B cell (primary cell): ENCODE data around the gene HINFP. TPM values are rescaled to one million over a fixed set of nuclear protein-coding genes. Genes with fewer than 3 reads are reported as not detected.

ENCODE experiments used
- ATAC-seq: fragments of 200-7000 bp; cut with Tn5 transposase; one replicate; pipeline ENCODE4 v1.10.0; 2021; ENCODE audit warnings: low read depth, mild to moderate bottlenecking, moderate number of reproducible peaks, moderate library complexity
- CTCF ChIA-PET: fragments of 350-600 bp; sonication (Branson Sonifier 250); formaldehyde crosslinking; loops from one replicate; lab custom pipeline; 2021; ENCODE audit warnings: antibody characterized with exemption, inconsistent platforms; lab: Charles Lee
- POLR2A ChIA-PET: fragments of 350-600 bp; sonication (Branson Sonifier 250); formaldehyde crosslinking; loops from one replicate; lab custom pipeline; 2021; ENCODE audit warnings: antibody characterized with exemption; lab: Charles Lee
- DNase-seq: peaks from one replicate; pipeline ENCODE4 v3.0.0; 2013
- H2AFZ ChIP-seq: 2 replicates; pipeline ENCODE4 v1.6.1; 2012; ENCODE audit warnings: mild to moderate bottlenecking, low read depth, low read length; ENCODE audit not compliant: insufficient read depth, poor library complexity, severe bottlenecking
- H3K27ac ChIP-seq, 2 donors: 1 replicate in 1 of 2; 2 replicates in 1 of 2; pipeline ENCODE4 v1.5.1; 2012 to 2013; ENCODE audit warnings: low read length in 2 of 2, mild to moderate bottlenecking in 2 of 2, moderate library complexity in 1 of 2
- H3K27me3 ChIP-seq, 4 experiments: fragments of 200-600 bp in 1 of 4; sonication (generic) in 1 of 4; replicated peaks in 1 of 4; 1 replicate in 2 of 4; 2 replicates in 2 of 4; pipeline versions ENCODE4 v1.6.1 to v1.7.0; 2013 to 2016; ENCODE audit warnings: low read length in 3 of 4, mild to moderate bottlenecking in 2 of 4, mixed read lengths in 1 of 4, moderate library complexity in 1 of 4; ENCODE audit not compliant: insufficient read depth in 4 of 4, control insufficient read depth in 3 of 4; ENCODE audit errors: control extremely low read depth in 1 of 4
- H3K36me3 ChIP-seq, 2 experiments: replicated peaks in 1 of 2; 1 replicate in 1 of 2; 2 replicates in 1 of 2; pipeline versions ENCODE4 v1.6.1 to v1.7.1; 2013; ENCODE audit warnings: low read length in 1 of 2; ENCODE audit not compliant: insufficient read depth in 2 of 2, control insufficient read depth in 1 of 2; ENCODE audit errors: control extremely low read depth in 1 of 2, extremely low read depth in 1 of 2
- H3K4me1 ChIP-seq, 2 donors: fragments of 200-600 bp in 1 of 2; sonication (generic) in 1 of 2; 1 replicate in 1 of 2; 2 replicates in 1 of 2; pipeline versions ENCODE4 v1.5.1 to v1.6.1; 2013 to 2017; ENCODE audit warnings: low read length in 2 of 2; ENCODE audit not compliant: control insufficient read depth in 2 of 2, insufficient read depth in 2 of 2
- H3K4me2 ChIP-seq: replicated peaks from 2 replicates; pipeline ENCODE3; 2012; ENCODE audit warnings: mild to moderate bottlenecking, low read depth, low read length; ENCODE audit not compliant: poor library complexity, severe bottlenecking
- H3K4me3 ChIP-seq, 5 experiments: fragments of 200-600 bp in 1 of 5; sonication (generic) in 1 of 5; 1 replicate in 3 of 5; 2 replicates in 2 of 5; pipeline versions ENCODE4 v1.5.1 to v1.7.0; 2011 to 2016; ENCODE audit warnings: low read length in 4 of 5, mild to moderate bottlenecking in 4 of 5, low read depth in 2 of 5, control low read depth in 1 of 5, moderate library complexity in 1 of 5; ENCODE audit not compliant: insufficient read depth in 1 of 5; ENCODE audit errors: control extremely low read depth in 1 of 5, extremely low read depth in 1 of 5
- H3K79me2 ChIP-seq: fragments of 200-600 bp; sonication (generic); one replicate; pipeline ENCODE4 v1.6.0; 2016; ENCODE audit warnings: low read length; ENCODE audit not compliant: control insufficient read depth, insufficient read depth
- H3K9ac ChIP-seq: fragments of 200-600 bp; sonication (generic); 2 replicates; pipeline ENCODE4 v1.6.1; 2017; ENCODE audit warnings: mild to moderate bottlenecking, low read length, moderate library complexity
- H3K9me3 ChIP-seq, 3 donors: one replicate each; pipeline versions ENCODE4 v1.6.1 to v1.7.1; 2013; ENCODE audit warnings: low read length in 2 of 3; ENCODE audit not compliant: control insufficient read depth in 2 of 3, insufficient read depth in 1 of 3; ENCODE audit errors: control extremely low read depth in 1 of 3
- H4K20me1 ChIP-seq: 2 replicates; pipeline ENCODE4 v1.6.0; 2012; ENCODE audit warnings: mild to moderate bottlenecking, low read length; ENCODE audit not compliant: insufficient read depth, control insufficient read depth, poor library complexity, severe bottlenecking
- H3K27ac Mint-ChIP-seq: one replicate; pipeline ENCODE4 v1.8.0; 2021; ENCODE audit warnings: mixed read lengths
- H3K27me3 Mint-ChIP-seq: one replicate; pipeline ENCODE4 v1.8.0; 2021; ENCODE audit warnings: mixed read lengths
- H3K4me1 Mint-ChIP-seq: one replicate; pipeline ENCODE4 v1.8.0; 2021; ENCODE audit warnings: mixed read lengths
- H3K4me3 Mint-ChIP-seq: one replicate; pipeline ENCODE4 v1.8.0; 2021; ENCODE audit warnings: mixed read lengths
- H3K9me3 Mint-ChIP-seq: one replicate; pipeline ENCODE4 v1.8.0; 2022; ENCODE audit warnings: mixed read lengths; ENCODE audit not compliant: insufficient read depth
- EZH2 ChIP-seq: IDR thresholded peaks from 2 replicates; pipeline ENCODE4 v1.6.1; 2012; ENCODE audit warnings: borderline replicate concordance, low read depth, mild to moderate bottlenecking, moderate library complexity, low read length; ENCODE audit not compliant: insufficient read depth, poor library complexity, severe bottlenecking
- WGBS: methylation state at CpG from one replicate; pipeline ENCODE4 v1.1.5; 2013; ENCODE audit warnings: missing lambda C conversion rate; ENCODE audit not compliant: insufficient coverage; 5-methylcytosine and 5-hydroxymethylcytosine counted together
- intact Hi-C: fragments of 100-400 bp; cut with micrococcal nuclease; formaldehyde crosslinking; loops from one replicate; pipeline ENCODE4 v1.10.0; 2022
- polyA plus RNA-seq: library from polyadenylated mRNA; depleted of rRNA; stranded (reverse); fragments of >200 nt; gene quantifications from 2 replicates; pipeline ENCODE4 v1.2.3, GENCODE V29; 2012
- total RNA-seq, 2 donors: library from RNA; stranded (reverse); fragments of 120-200 nt in 1 of 2; gene quantifications; 1 replicate in 1 of 2; 2 replicates in 1 of 2; pipeline versions ENCODE4 v1.2.3 to v1.2.4, GENCODE V29; 2013 to 2022
- TF ChIP-seq, protein P1 (sequence below): fragments of 200-600 bp; IDR thresholded peaks from one replicate; pipeline ENCODE4 v1.8.0; 2022; ENCODE audit warnings: antibody characterized with exemption, mild to moderate bottlenecking

HINFP gene
- total and polyA plus RNA-seq, 2 donors (not counting 1 experiment from before 2014, with no cell fraction given) = 60.6 to 78.7 TPM

DNA sequence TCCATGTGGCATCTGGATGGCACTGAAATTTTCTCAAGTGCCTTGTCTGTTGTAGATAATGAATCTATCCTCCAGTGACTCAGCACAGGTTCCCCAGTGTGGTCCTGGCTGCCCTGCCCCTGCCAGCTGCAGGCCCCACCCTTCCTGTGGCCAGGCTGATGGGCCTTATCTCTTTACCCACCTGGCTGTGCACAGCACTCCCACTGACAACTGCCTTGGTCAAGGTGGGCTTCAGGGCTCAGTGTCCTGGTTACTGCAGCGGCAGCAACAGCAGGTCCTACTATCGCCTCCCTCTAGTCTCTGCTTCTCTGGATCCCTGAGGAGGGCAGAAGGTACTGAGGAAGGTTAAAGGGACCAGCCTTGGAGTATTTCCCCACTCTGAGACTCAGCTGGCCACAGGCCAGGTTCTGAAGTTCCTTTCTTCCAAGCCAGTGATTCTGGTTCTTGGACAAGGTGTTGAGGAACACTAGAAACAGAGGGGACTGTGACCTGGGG, 33.6 kb upstream of the HINFP start:
- POLR2A ChIA-PET = interaction anchor here (0.9 to 1.1 kb wide), 2 partner anchors 20 to 34 kb away, joined by 8 to 9 read pairs; partner anchors contain the start of genes HINFP and VPS11
- Mint-ChIP-seq H3K27ac (no peak overlapping the region), H3K9me3 (no peaks in the 10 kb centered on the region), H3K4me3 (no peak overlapping the region), H3K27me3 (no peaks in the 10 kb centered on the region), H3K4me1 (peaks cover 27% of the 10 kb centered on the region)
- Histone ChIP-seq H3K4me3 (no peak overlapping the region), H3K4me1 (peaks cover 12 to 27% of the 10 kb centered on the region in 2 donors), H2AFZ (no peak overlapping the region), H3K4me2 (no peak overlapping the region), H3K9me3 (no peaks in the 10 kb centered on the region), H4K20me1 (no peaks in the 10 kb centered on the region), H3K27ac (no peak overlapping the region), H3K79me2 (peaks cover 35% of the 10 kb centered on the region), H3K27me3 (no peaks in the 10 kb centered on the region), H3K36me3 (peaks cover 0 to 3% of the 10 kb centered on the region in 2 experiments), H3K9ac (no peak overlapping the region)
- ATAC-seq = no peak
- WGBS = 73% methylated on average over 2 of the region's 2 CpGs
- CTCF ChIA-PET = no interaction called here
- no peak for TF ChIP-seq EZH2
- TF ChIP-seq, protein P1, sequence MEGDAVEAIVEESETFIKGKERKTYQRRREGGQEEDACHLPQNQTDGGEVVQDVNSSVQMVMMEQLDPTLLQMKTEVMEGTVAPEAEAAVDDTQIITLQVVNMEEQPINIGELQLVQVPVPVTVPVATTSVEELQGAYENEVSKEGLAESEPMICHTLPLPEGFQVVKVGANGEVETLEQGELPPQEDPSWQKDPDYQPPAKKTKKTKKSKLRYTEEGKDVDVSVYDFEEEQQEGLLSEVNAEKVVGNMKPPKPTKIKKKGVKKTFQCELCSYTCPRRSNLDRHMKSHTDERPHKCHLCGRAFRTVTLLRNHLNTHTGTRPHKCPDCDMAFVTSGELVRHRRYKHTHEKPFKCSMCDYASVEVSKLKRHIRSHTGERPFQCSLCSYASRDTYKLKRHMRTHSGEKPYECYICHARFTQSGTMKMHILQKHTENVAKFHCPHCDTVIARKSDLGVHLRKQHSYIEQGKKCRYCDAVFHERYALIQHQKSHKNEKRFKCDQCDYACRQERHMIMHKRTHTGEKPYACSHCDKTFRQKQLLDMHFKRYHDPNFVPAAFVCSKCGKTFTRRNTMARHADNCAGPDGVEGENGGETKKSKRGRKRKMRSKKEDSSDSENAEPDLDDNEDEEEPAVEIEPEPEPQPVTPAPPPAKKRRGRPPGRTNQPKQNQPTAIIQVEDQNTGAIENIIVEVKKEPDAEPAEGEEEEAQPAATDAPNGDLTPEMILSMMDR = no peak
- no peak for DNase-seq
- intact Hi-C loops = no loop called here

DNA sequence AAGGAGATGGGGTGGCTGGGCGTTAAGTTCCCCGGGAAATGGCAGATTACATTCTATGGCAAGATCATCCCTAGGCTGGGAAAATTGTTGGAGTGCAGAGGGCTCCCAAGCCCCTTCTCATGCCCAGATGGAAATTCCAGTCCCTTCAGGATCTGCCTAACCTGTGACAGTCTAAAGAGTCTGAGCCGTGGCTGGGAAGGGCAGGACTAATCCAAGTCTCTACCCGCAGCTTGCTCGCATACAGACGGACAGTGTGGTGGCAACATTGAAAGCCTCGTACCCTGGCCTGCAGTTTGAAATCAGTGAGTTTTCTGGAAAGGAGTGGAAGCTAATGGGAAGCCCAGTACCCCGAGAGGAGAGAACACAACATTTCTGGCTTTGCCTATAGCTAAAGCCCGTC, 33.0 kb upstream of the HINFP start:
- no peaks in the 10 kb centered on the region for H3K27me3 Mint-ChIP-seq
- no peak overlapping the region for H3K27ac Mint-ChIP-seq
- no peak overlapping the region for H3K4me3 Mint-ChIP-seq
- Histone ChIP-seq H3K79me2 (peaks cover 41% of the 10 kb centered on the region), H2AFZ (no peak overlapping the region), H3K4me2 (no peak overlapping the region), H4K20me1 (no peaks in the 10 kb centered on the region), H3K27ac (no peak overlapping the region), H3K36me3 (peaks cover 0 to 3% of the 10 kb centered on the region in 2 experiments), H3K4me3 (no peak overlapping the region), H3K9ac (no peak overlapping the region), H3K9me3 (no peaks in the 10 kb centered on the region), H3K4me1 (peaks cover 16 to 33% of the 10 kb centered on the region in 2 donors), H3K27me3 (no peaks in the 10 kb centered on the region)
- H3K4me1 Mint-ChIP-seq = peaks cover 30% of the 10 kb centered on the region
- ATAC-seq (no peak), DNase-seq (no peak)
- ChIA-PET CTCF (no interaction called here), POLR2A (interaction anchor here (0.9 kb wide), 1 partner anchor 20 kb away, joined by 8 read pairs; the partner anchor contains the start of gene VPS11)
- TF ChIP-seq, protein P1 = no peak
- no peak for TF ChIP-seq EZH2
- H3K9me3 Mint-ChIP-seq = no peaks in the 10 kb centered on the region
- WGBS = over 99% methylated on average over 9 of the region's 9 CpGs
- intact Hi-C loops = no loop called here
